Measurements from ENCODE around the gene VAT1L. TPM values are rescaled to one million over a fixed set of nuclear protein-coding genes. Genes with fewer than 3 reads are reported as not detected.

The VAT1L gene
- total and polyA plus RNA-seq, 8 donors, result 0.61 to 5.1 (median 1.3) TPM; not detected in 2

GRCh38 chr16:77767826-77768225 is 20.5 kb upstream of the VAT1L start:
- Histone ChIP-seq H3K9me3 (no peaks in the 10 kb centered on the region), H3K36me3 (no peaks in the 10 kb centered on the region), H3K27me3 (no peaks in the 10 kb centered on the region), H3K4me1 (peaks cover 0 to 13% (median 5%) of the 10 kb centered on the region in 4 donors), H3K27ac (no peak overlapping the region), H3K4me3 (no peak overlapping the region)
- TF ChIP-seq POLR2AphosphoS5 (IDR thresholded peaks at IDR 0.05), result no peak
- no peak for TF ChIP-seq POLR2A (IDR thresholded peaks at IDR 0.05)
- TF ChIP-seq CTCF (IDR thresholded peaks at IDR 0.05), result no peak
- TF ChIP-seq EP300 (IDR thresholded peaks at IDR 0.05), result no peak
- intact Hi-C loops (cut with DNase I; ENCODE audit: low total_unique reads), result no loop called here
- no peak for DNase-seq
- WGBS, 5 donors, result 75 to 85% (median 79%) methylated on average over 3 of the region's 3 CpGs

- H3K27me3 ChIP-seq, result no peaks in the 10 kb centered on the region
- no peak overlapping the region for H3K4me3 ChIP-seq
- 57 to 67% (median 60%) methylated on average over 6 of the region's 6 CpGs for WGBS, 5 donors
- intact Hi-C loops (cut with DNase I; ENCODE audit: low total_unique reads), result no loop called here
- no peaks in the 10 kb centered on the region for H3K36me3 ChIP-seq
- H3K27ac ChIP-seq, result no peak overlapping the region
- H3K9me3 ChIP-seq, result no peaks in the 10 kb centered on the region
- no peak for DNase-seq
- TF ChIP-seq CTCF (IDR thresholded peaks at IDR 0.05), result no peak
- no peak for TF ChIP-seq POLR2A (IDR thresholded peaks at IDR 0.05)
- TF ChIP-seq POLR2AphosphoS5 (IDR thresholded peaks at IDR 0.05), result no peak
- no peak for TF ChIP-seq EP300 (IDR thresholded peaks at IDR 0.05)
- no peaks in the 10 kb centered on the region for H3K4me1 ChIP-seq
Observed at GRCh38 chr16:77775911-77776909, 12.2 kb upstream of the VAT1L start.

- Histone ChIP-seq H3K27ac (no peak overlapping the region), H3K4me1 (no peaks in the 10 kb centered on the region), H3K4me3 (no peak overlapping the region), H3K9me3 (no peaks in the 10 kb centered on the region), H3K36me3 (no peaks in the 10 kb centered on the region), H3K27me3 (no peaks in the 10 kb centered on the region)
- intact Hi-C loops (cut with DNase I; ENCODE audit: low total_unique reads), result no loop called here
- TF ChIP-seq POLR2A (IDR thresholded peaks at IDR 0.05) (no peak), POLR2AphosphoS5 (IDR thresholded peaks at IDR 0.05) (no peak), CTCF (IDR thresholded peaks at IDR 0.05) (no peak), EP300 (IDR thresholded peaks at IDR 0.05) (no peak)
- WGBS, 5 donors, result 86 to 95% (median 94%) methylated on average over 4 of the region's 4 CpGs
- no peak for DNase-seq
Observed at GRCh38 chr16:77777745-77778144, 10.6 kb upstream of the VAT1L start.

GRCh38 chr16:77780378-77780837 is 8.0 kb upstream of the VAT1L start:
- intact Hi-C loops (cut with DNase I; ENCODE audit: low total_unique reads), result no loop called here
- peaks cover 0 to 12% (median 0%) of the 10 kb centered on the region in 3 donors for H3K27me3 ChIP-seq
- H3K9me3 ChIP-seq, result no peaks in the 10 kb centered on the region
- no peak overlapping the region for H3K27ac ChIP-seq
- no peak for TF ChIP-seq POLR2A (IDR thresholded peaks at IDR 0.05)
- TF ChIP-seq EP300 (IDR thresholded peaks at IDR 0.05), result no peak
- no peak for TF ChIP-seq CTCF (IDR thresholded peaks at IDR 0.05)
- TF ChIP-seq POLR2AphosphoS5 (IDR thresholded peaks at IDR 0.05), result no peak
- H3K4me1 ChIP-seq, result no peaks in the 10 kb centered on the region
- DNase-seq, result peak in 1 of 2 donors; percentile 28
- no peaks in the 10 kb centered on the region for H3K36me3 ChIP-seq
- no peak overlapping the region for H3K4me3 ChIP-seq
- 48 to 58% (median 57%) methylated on average over 9 of the region's 9 CpGs for WGBS, 5 donors

Data from stomach (tissue), 9 donors.